Neural cell (in vitro differentiated cells): ENCODE data around the gene COL2A1. TPM values are rescaled to one million over a fixed set of nuclear protein-coding genes. Genes with fewer than 3 reads are reported as not detected.

Source experiments
- H2AFZ ChIP-seq: fragments of 200-600, 300-800 bp; sonication (generic), shearing (Covaris generic); 2 replicates; pipeline ENCODE4 v1.6.0; 2014; ENCODE audit warnings: low read depth, mild to moderate bottlenecking, antibody characterized with exemption, low read length, moderate library complexity
- H3F3A ChIP-seq: fragments of 200-600 bp; shearing (Covaris generic); 2 replicates; pipeline ENCODE4 v1.6.1; 2016; ENCODE audit warnings: mild to moderate bottlenecking, moderate library complexity, mixed read lengths, antibody characterized with exemption, low read length; ENCODE audit not compliant: insufficient read depth, poor library complexity, severe bottlenecking
- H3K27ac ChIP-seq: fragments of 200-600, 300-800 bp; sonication (generic), shearing (Covaris generic); 2 replicates; pipeline ENCODE4 v1.5.1; 2014; ENCODE audit warnings: mild to moderate bottlenecking, low read length, moderate library complexity
- H3K27me3 ChIP-seq: fragments of 300-800, 200-600 bp; sonication (generic), shearing (Covaris generic); 2 replicates; pipeline ENCODE4 v1.6.0; 2014; ENCODE audit warnings: mild to moderate bottlenecking, low read depth, low read length, moderate library complexity; ENCODE audit not compliant: insufficient read depth
- H3K36me3 ChIP-seq: fragments of 300-800, 200-600 bp; sonication (generic), shearing (Covaris generic); 2 replicates; pipeline ENCODE4 v1.5.1; 2014; ENCODE audit warnings: mild to moderate bottlenecking, antibody characterized with exemption, low read length, moderate library complexity; ENCODE audit not compliant: insufficient read depth
- H3K4me2 ChIP-seq: fragments of 300-800, 200-600 bp; sonication (generic), shearing (Covaris generic); 2 replicates; pipeline ENCODE4 v1.6.0; 2014; ENCODE audit warnings: mild to moderate bottlenecking, low read length
- H3K4me3 ChIP-seq: fragments of 300-800, 200-600 bp; sonication (generic), shearing (Covaris generic); 2 replicates; pipeline ENCODE4 v1.5.1; 2014; ENCODE audit warnings: mild to moderate bottlenecking, low read length, moderate library complexity
- H3K79me2 ChIP-seq: fragments of 200-600 bp; shearing (Covaris generic); replicated peaks from 2 replicates; pipeline ENCODE4 v1.6.0; 2014; ENCODE audit warnings: mild to moderate bottlenecking, low read length, moderate library complexity; ENCODE audit not compliant: insufficient read depth
- H3K9ac ChIP-seq: fragments of 300-800, 200-600 bp; sonication (generic), shearing (Covaris generic); 2 replicates; pipeline ENCODE4 v1.6.1; 2016; ENCODE audit warnings: mild to moderate bottlenecking, low read length, mixed read lengths
- H3K9me2 ChIP-seq: fragments of 200-600 bp; shearing (Covaris generic); 2 replicates; pipeline ENCODE4 v1.6.1; 2016; ENCODE audit warnings: mild to moderate bottlenecking, low read length, mixed read lengths; ENCODE audit not compliant: insufficient read depth
- H3K9me3 ChIP-seq: fragments of 200-600, 300-800 bp; sonication (generic), shearing (Covaris generic); 2 replicates; pipeline ENCODE4 v1.6.1; 2016; ENCODE audit warnings: mild to moderate bottlenecking, mixed run types, low read length, moderate library complexity, mixed read lengths
- H4K20me1 ChIP-seq: fragments of 200-600 bp; shearing (Covaris generic); 2 replicates; pipeline ENCODE4 v1.6.1; 2016; ENCODE audit warnings: mild to moderate bottlenecking, mixed run types; ENCODE audit not compliant: insufficient read depth
- EP300 ChIP-seq: fragments of 450-650 bp; conservative IDR thresholded peaks from 2 replicates; pipeline ENCODE4 v1.6.1; 2014; ENCODE audit warnings: antibody characterized with exemption, mild to moderate bottlenecking, moderate library complexity; ENCODE audit not compliant: poor library complexity, severe bottlenecking
- EZH2 ChIP-seq: fragments of 200-600, 300-800 bp; shearing (Covaris generic), sonication (generic); IDR thresholded peaks from 2 replicates; pipeline ENCODE4 v1.6.1; 2014; ENCODE audit warnings: antibody characterized with exemption, low read length, borderline replicate concordance, mild to moderate bottlenecking; ENCODE audit not compliant: insufficient read depth, poor library complexity, severe bottlenecking
- MXI1 ChIP-seq: fragments of 450-650 bp; conservative IDR thresholded peaks from 2 replicates; pipeline ENCODE4 v1.6.1; 2014; ENCODE audit warnings: antibody characterized with exemption, mild to moderate bottlenecking; ENCODE audit not compliant: poor library complexity, severe bottlenecking
- POLR2AphosphoS5 ChIP-seq: IDR thresholded peaks from 2 replicates; pipeline ENCODE4 v1.6.1; 2012
- RAD21 ChIP-seq: fragments of 450-650 bp; conservative IDR thresholded peaks from 2 replicates; pipeline ENCODE4 v1.6.1; 2014; ENCODE audit warnings: antibody characterized with exemption, mild to moderate bottlenecking, moderate library complexity
- REST ChIP-seq: IDR thresholded peaks from 2 replicates; pipeline ENCODE4 v1.6.1; 2012; ENCODE audit warnings: borderline replicate concordance
- SMC3 ChIP-seq: fragments of 450-650 bp; conservative IDR thresholded peaks from 2 replicates; pipeline ENCODE4 v1.6.1; 2014; ENCODE audit warnings: antibody characterized with exemption, mild to moderate bottlenecking, moderate library complexity; ENCODE audit not compliant: poor library complexity
- TAF1 ChIP-seq: IDR thresholded peaks from 2 replicates; pipeline ENCODE4 v1.6.1; 2012; ENCODE audit warnings: low read depth
- polyA plus RNA-seq: library from polyadenylated mRNA; depleted of rRNA; stranded (reverse); fragments of >200 nt; gene quantifications from 2 replicates; pipeline ENCODE4 v1.2.3, GENCODE V29; 2014

COL2A1 gene
- polyA plus RNA-seq, 1 donor from 2014 or later, result 1.3 TPM

DNA sequence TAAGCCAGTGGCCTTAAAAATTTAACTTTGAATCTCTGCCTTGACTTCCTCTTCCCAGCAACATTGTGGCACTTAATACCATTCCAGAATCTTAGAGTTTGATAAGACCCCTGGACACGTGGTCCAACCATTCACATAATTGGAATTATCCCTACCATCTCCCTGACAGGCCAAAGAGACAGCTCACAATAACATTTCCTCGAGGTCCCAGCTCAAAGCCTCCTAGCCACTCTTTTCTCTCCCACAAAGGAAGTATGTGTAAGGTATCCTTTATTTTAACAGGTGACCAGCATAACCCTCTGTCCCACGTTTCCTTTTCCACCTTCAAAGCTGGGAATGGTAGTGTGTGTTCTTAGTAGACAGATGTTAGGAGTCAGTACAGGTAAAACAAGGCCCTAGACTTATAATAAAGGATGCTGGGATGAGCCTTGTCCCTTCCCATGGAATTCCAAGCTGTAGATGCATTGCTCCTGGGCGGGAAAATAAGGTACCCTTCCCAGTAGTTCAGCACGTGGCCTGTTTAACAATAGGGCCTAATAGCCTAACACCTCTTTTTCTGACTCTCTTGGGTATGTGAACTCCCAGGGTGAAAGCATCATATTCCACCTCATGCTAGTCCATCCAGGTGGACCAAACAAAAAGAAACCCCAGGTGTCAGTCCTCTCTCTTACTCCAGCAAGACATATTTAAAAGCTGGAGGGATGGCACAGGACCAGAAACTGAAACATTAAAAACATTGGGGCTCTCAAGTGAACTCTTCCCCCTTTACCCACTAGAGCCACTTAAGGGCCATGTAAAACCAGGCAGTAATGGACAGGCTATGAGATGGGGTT is 37.5 kb upstream of the COL2A1 start:
- Histone ChIP-seq H3K4me3 (no peak overlapping the region), H4K20me1 (no peaks in the 10 kb centered on the region), H3K36me3 (peaks cover 7% of the 10 kb centered on the region), H3K9me3 (no peaks in the 10 kb centered on the region), H3K27me3 (no peaks in the 10 kb centered on the region), H3F3A (no peaks in the 10 kb centered on the region), H3K9me2 (no peaks in the 10 kb centered on the region), H3K79me2 (no peaks in the 10 kb centered on the region), H3K4me2 (no peak overlapping the region), H2AFZ (no peak overlapping the region), H3K27ac (no peak overlapping the region), H3K9ac (no peak overlapping the region)
- no peak for TF ChIP-seq RAD21
- no peak for TF ChIP-seq REST
- TF ChIP-seq EZH2, result no peak

DNA sequence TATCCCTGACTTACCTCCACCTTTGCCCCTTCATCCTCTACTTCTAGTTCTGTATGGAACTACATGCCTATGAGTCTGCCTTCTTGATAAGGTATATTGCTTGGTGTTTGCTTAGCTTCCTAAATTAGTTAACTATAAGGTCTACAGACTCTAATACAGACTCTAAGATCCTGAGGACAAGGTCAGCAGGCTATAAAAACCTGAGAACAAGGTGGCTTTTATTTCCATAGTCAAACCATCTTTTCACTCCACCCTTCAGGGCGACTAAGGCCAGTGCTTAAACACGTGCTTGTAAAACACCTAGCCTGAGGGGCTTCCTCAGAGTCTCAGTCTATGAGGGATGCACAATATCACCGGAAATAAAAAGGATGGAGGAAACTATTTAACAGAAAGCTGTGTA is 36.1 kb upstream of the COL2A1 start:
- no peaks in the 10 kb centered on the region for H3K27me3 ChIP-seq
- no peak overlapping the region for H3K4me3 ChIP-seq
- H3K27ac ChIP-seq, result no peak overlapping the region
- no peaks in the 10 kb centered on the region for H3K9me3 ChIP-seq
- no peaks in the 10 kb centered on the region for H3K9me2 ChIP-seq
- H2AFZ ChIP-seq, result no peak overlapping the region
- H3F3A ChIP-seq, result no peaks in the 10 kb centered on the region
- no peaks in the 10 kb centered on the region for H3K36me3 ChIP-seq
- H3K4me2 ChIP-seq, result no peak overlapping the region
- H4K20me1 ChIP-seq, result no peaks in the 10 kb centered on the region
- no peaks in the 10 kb centered on the region for H3K79me2 ChIP-seq
- no peak overlapping the region for H3K9ac ChIP-seq
- TF ChIP-seq REST, result no peak
- no peak for TF ChIP-seq EZH2
- TF ChIP-seq MXI1, result no peak

DNA sequence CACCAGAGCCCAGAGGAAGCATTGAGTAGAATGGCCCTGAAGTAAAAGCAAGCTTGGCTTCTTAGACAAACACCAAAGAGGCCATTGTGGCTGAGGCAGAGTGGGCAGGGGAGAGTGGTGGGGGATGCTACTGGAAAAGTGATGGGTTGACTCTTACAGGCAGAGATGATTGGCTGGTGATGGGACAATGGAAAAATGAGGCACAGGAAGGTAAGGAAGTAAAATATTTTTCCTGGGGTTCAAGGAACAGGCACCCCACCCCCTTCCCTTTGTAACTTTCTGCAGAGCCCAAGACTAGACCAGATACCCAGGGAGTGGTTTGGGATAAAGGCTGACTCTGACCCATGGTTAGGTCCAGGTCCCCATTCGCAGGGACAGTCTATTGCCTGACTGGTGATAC is 34.9 kb upstream of the COL2A1 start:
- Histone ChIP-seq H3K79me2 (no peaks in the 10 kb centered on the region), H3K9ac (no peak overlapping the region), H3K27me3 (no peaks in the 10 kb centered on the region), H3F3A (no peaks in the 10 kb centered on the region), H3K4me3 (no peak overlapping the region), H3K27ac (no peak overlapping the region), H3K4me2 (no peak overlapping the region), H4K20me1 (no peaks in the 10 kb centered on the region), H3K36me3 (no peaks in the 10 kb centered on the region), H3K9me2 (no peaks in the 10 kb centered on the region), H2AFZ (no peak overlapping the region), H3K9me3 (no peaks in the 10 kb centered on the region)
- TF ChIP-seq POLR2AphosphoS5 (no peak), EP300 (no peak), TAF1 (no peak), MXI1 (no peak), SMC3 (no peak), REST (no peak), EZH2 (no peak)
